ENCODE data around the gene NFS1.

DNA sequence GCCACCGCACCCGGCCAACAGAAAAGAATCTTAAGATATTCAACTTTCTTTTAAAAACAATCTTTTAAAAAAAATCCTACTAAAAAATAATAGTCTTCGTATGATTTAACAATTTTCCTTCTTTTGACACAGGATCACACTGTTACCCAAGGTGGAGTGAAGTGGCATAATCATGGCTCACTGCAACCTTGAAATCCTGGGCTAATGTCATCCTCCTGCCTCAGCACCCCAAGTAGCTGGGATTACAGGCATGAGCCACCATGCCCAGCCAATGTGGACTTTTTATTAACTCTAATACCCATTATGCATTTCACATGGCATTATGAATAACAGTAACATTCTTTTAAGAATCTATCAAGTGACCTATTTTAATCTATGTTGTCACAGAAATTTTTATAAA is 22.1 kb upstream of the NFS1 start:
- no peak for TF ChIP-seq POLR2A (IDR thresholded peaks at IDR 0.05; ENCODE audit: low read depth)
- no peak for TF ChIP-seq EP300 (IDR thresholded peaks at IDR 0.05)
- no peak for TF ChIP-seq POLR2AphosphoS5 (IDR thresholded peaks at IDR 0.05)
- TF ChIP-seq, protein P1, sequence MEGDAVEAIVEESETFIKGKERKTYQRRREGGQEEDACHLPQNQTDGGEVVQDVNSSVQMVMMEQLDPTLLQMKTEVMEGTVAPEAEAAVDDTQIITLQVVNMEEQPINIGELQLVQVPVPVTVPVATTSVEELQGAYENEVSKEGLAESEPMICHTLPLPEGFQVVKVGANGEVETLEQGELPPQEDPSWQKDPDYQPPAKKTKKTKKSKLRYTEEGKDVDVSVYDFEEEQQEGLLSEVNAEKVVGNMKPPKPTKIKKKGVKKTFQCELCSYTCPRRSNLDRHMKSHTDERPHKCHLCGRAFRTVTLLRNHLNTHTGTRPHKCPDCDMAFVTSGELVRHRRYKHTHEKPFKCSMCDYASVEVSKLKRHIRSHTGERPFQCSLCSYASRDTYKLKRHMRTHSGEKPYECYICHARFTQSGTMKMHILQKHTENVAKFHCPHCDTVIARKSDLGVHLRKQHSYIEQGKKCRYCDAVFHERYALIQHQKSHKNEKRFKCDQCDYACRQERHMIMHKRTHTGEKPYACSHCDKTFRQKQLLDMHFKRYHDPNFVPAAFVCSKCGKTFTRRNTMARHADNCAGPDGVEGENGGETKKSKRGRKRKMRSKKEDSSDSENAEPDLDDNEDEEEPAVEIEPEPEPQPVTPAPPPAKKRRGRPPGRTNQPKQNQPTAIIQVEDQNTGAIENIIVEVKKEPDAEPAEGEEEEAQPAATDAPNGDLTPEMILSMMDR (IDR thresholded peaks at IDR 0.05): no peak

Measured in esophagus muscularis mucosa (tissue), 4 donors.